Measurements from ENCODE around the gene RNF43. TPM values are rescaled to one million over a fixed set of nuclear protein-coding genes. Genes with fewer than 3 reads are reported as not detected.

Gene RNF43
- total and polyA plus RNA-seq, 2 of the 13 experiments (the other 11 are each of a cell fraction or from before 2014, with no cell fraction given): 31.0 to 53.4 TPM

GRCh38 chr17:58447039-58447975 is 30.0 kb upstream of the RNF43 start (continued):
- TF ChIP-seq, protein P1, sequence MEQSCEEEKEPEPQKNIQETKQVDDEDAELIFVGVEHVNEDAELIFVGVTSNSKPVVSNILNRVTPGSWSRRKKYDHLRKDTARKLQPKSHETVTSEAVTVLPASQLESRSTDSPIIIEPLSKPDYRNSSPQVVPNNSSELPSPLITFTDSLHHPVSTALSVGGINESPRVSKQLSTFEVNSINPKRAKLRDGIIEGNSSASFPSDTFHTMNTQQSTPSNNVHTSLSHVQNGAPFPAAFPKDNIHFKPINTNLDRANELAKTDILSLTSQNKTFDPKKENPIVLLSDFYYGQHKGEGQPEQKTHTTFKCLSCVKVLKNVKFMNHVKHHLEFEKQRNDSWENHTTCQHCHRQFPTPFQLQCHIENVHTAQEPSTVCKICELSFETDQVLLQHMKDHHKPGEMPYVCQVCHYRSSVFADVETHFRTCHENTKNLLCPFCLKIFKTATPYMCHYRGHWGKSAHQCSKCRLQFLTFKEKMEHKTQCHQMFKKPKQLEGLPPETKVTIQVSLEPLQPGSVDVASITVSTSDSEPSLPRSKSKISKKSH (CRISPR knock-in tag; IDR thresholded peaks at IDR 0.05; ENCODE audit: borderline replicate concordance): no peak
- TF ChIP-seq ZBED4 (CRISPR knock-in tag; IDR thresholded peaks at IDR 0.05; ENCODE audit: borderline replicate concordance) (0 out of 2 replicates have a peak, but pooled peaks have one; percentile 25), PTBP1 (IDR thresholded peaks at IDR 0.05; ENCODE audit: low read depth, low read length, poor library complexity, severe bottlenecking) (no peak), ZSCAN5A (CRISPR knock-in tag; IDR thresholded peaks at IDR 0.05; ENCODE audit: borderline replicate concordance) (0 out of 2 replicates have a peak, but pooled peaks have one; percentile 49), ZNF777 (CRISPR knock-in tag; IDR thresholded peaks at IDR 0.05) (no peak), ARNT2 (CRISPR knock-in tag; IDR thresholded peaks at IDR 0.05; ENCODE audit: low read depth) (no peak), PLSCR1 (CRISPR knock-in tag; IDR thresholded peaks at IDR 0.05; ENCODE audit: borderline replicate concordance) (no peak), ZMAT3 (CRISPR knock-in tag; conservative IDR thresholded peaks at IDR 0.05) (no peak), ZNF263 (CRISPR knock-in tag; IDR thresholded peaks at IDR 0.05) (no peak), SKI (IDR thresholded peaks at IDR 0.05; ENCODE audit: partially characterized antibody) (no peak), SP4 (CRISPR knock-in tag; IDR thresholded peaks at IDR 0.05) (0 out of 2 replicates have a peak, but pooled peaks have one; percentile 30), SNAI1 (CRISPR knock-in tag; IDR thresholded peaks at IDR 0.05; ENCODE audit: borderline replicate concordance) (no peak), ZFP1 (CRISPR knock-in tag; IDR thresholded peaks at IDR 0.05) (no peak), ZBTB46 (CRISPR knock-in tag; IDR thresholded peaks at IDR 0.05; ENCODE audit: borderline replicate concordance) (no peak), GABPB1 (CRISPR knock-in tag; IDR thresholded peaks at IDR 0.05) (no peak)
- TF ChIP-seq, protein P2, sequence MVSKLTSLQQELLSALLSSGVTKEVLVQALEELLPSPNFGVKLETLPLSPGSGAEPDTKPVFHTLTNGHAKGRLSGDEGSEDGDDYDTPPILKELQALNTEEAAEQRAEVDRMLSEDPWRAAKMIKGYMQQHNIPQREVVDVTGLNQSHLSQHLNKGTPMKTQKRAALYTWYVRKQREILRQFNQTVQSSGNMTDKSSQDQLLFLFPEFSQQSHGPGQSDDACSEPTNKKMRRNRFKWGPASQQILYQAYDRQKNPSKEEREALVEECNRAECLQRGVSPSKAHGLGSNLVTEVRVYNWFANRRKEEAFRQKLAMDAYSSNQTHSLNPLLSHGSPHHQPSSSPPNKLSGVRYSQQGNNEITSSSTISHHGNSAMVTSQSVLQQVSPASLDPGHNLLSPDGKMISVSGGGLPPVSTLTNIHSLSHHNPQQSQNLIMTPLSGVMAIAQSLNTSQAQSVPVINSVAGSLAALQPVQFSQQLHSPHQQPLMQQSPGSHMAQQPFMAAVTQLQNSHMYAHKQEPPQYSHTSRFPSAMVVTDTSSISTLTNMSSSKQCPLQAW (CRISPR knock-in tag; IDR thresholded peaks at IDR 0.05): no peak
